Epithelial cell of proximal tubule (primary cell): ENCODE measurements around the gene TUBGCP6. TPM values are rescaled to one million over a fixed set of nuclear protein-coding genes. Genes with fewer than 3 reads are reported as not detected.

ENCODE experiments used
- DNase-seq: peaks from one replicate; pipeline ENCODE4 v3.0.0-alpha.2; 2011; ENCODE audit warnings: low read depth
- H3K4me3 ChIP-seq: 2 replicates; pipeline ENCODE4 v1.5.1; 2011; ENCODE audit warnings: low read depth, mild to moderate bottlenecking, low read length
- total RNA-seq: library from RNA; depleted of rRNA; stranded (reverse); fragments of >200 nt; gene quantifications from 2 replicates; pipeline ENCODE4 v1.2.3, GENCODE V29; 2015
- TF ChIP-seq, protein P1 (sequence below): conservative IDR thresholded peaks from 2 replicates; pipeline ENCODE4 v1.5.1; 2012; ENCODE audit warnings: low read depth, mild to moderate bottlenecking, low read length

TUBGCP6 gene
- total RNA-seq, 1 donor from 2014 or later: 26.1 TPM

DNA sequence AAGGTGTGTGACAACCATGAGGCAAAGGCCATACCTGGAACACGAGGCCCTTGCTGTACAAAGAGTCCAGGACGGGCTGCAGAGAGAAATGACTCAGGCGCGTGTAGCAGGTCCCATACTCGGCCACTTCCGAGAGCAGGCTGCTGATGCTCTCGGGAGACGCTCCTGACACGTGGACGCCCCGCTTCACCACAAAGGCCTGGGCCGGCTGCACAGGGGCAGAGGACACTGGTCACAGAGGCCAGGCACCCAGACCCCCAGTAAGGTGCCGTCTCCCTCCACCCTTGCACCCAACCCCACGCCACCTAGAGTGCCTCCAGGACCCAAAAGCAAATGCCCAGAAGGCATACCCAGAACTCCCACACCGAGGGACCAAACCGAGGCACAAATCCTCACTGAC lies 15.5 kb downstream of the TUBGCP6 start:
- TF ChIP-seq, protein P1, sequence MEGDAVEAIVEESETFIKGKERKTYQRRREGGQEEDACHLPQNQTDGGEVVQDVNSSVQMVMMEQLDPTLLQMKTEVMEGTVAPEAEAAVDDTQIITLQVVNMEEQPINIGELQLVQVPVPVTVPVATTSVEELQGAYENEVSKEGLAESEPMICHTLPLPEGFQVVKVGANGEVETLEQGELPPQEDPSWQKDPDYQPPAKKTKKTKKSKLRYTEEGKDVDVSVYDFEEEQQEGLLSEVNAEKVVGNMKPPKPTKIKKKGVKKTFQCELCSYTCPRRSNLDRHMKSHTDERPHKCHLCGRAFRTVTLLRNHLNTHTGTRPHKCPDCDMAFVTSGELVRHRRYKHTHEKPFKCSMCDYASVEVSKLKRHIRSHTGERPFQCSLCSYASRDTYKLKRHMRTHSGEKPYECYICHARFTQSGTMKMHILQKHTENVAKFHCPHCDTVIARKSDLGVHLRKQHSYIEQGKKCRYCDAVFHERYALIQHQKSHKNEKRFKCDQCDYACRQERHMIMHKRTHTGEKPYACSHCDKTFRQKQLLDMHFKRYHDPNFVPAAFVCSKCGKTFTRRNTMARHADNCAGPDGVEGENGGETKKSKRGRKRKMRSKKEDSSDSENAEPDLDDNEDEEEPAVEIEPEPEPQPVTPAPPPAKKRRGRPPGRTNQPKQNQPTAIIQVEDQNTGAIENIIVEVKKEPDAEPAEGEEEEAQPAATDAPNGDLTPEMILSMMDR: no peak

DNA sequence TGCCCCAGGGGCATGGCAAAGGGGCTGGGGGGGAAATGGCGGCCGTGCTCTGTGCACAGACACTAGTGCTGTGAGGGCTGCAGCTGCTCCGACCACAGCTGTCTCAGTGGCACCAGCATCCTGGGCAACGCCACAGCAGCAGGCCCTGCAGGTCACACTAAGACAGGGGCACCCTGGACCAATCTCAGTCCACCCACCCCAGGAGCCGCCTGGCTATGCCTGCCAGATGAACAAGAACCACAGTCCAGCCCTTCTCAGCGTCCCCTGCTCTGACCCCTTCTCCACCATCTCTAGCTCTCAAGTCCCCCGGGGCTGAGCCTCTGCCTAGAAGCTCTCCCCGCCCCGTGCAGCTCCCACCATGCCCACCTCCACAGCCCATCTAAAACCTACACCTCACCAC lies 16.5 kb downstream of the TUBGCP6 start:
- TF ChIP-seq, protein P1: no peak
- H3K4me3 ChIP-seq: no peak overlapping the region
- no peak for DNase-seq

More for the DNA sequence above, 15.5 kb downstream of the TUBGCP6 start:
- H3K4me3 ChIP-seq: no peak overlapping the region
- DNase-seq: no peak

DNA sequence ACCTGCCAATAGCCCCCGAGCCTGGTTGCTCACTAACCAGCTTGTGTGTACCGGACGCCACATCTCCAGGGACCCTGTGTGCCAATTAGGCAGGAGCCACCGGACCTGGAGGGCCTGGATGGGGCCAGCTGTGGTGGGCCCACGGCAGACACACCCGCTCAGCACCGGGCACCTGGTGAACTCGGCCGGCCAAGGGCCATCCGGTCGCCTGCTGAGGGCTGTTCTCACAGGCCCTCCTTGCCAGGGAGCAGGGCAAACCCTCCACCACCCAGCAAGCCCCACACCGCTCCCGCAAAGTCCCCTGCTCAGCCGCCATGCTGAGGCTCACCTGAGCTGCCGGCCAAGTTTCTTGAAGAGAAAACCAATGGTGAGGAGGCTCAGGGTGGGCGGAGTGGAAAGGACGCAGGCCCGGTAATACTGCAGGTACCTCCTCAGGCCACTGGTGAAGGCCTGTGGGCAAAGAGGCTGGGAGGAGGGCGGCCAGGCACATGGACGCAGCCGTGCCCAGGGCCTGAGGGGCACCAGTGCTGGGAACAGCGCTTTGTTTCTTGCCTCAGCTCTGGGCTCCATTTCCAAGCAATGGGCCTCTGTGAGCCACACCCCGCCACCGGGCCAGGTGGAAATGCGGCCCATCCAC lies 17.1 kb downstream of the TUBGCP6 start:
- no peak for DNase-seq
- no peak overlapping the region for H3K4me3 ChIP-seq
- TF ChIP-seq, protein P1: no peak

DNA sequence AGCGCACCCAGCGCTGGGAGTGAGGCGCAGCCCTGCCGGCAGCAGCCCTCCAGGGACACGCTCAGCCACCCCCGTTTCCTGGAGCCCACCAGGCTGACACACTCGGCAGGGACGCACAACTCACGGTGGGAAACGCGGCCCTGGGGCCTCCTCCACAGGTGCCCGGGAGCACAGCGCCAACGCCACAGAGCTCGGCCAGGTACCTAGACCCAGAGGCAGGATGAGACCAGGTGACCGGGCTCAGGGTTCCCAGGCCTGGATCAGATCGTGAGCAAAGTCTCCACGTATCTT lies 18.0 kb downstream of the TUBGCP6 start:
- no peak for DNase-seq
- TF ChIP-seq, protein P1: no peak
- no peak overlapping the region for H3K4me3 ChIP-seq

DNA sequence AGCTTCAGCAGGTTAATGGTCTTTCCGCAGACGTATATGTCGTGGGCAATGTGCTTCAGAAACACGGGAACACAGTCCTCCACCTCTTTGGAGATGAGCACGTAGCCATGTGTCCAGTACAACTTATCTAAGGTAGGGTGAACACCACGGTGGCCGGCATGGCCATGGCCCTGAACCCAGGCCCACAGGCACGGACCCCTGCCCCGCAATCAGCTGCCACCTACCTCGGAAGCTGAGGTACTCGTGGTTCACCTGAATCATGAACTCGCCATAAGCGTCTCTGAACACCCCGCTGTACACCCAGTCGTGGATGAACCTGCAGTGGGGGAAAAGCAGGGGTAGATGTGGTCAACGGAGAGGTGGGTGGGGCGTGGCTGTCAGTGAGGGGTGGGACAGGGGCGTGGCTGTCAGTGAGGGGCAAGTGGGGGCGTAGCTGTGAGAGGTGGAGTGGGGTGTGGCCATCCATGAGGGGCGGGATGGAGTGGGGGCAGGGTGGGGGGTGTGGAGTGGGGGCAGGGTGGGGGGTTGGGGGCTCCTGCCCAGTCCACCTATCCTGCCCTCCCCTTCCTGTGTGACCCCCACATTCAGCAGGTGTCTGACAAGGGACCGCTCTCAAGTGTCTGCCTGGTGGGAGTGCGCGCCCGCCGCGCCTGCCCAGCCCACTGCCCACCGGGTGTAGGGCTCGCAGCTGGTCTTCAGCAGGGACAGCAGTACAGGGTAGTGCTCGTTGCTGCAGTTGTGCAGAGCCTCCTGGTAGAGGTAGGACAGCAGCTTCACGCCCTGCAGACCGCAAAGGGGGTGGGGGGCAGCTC lies 18.6 kb downstream of the TUBGCP6 start:
- TF ChIP-seq, protein P1: no peak
- H3K4me3 ChIP-seq: no peak overlapping the region
- DNase-seq: no peak

DNA sequence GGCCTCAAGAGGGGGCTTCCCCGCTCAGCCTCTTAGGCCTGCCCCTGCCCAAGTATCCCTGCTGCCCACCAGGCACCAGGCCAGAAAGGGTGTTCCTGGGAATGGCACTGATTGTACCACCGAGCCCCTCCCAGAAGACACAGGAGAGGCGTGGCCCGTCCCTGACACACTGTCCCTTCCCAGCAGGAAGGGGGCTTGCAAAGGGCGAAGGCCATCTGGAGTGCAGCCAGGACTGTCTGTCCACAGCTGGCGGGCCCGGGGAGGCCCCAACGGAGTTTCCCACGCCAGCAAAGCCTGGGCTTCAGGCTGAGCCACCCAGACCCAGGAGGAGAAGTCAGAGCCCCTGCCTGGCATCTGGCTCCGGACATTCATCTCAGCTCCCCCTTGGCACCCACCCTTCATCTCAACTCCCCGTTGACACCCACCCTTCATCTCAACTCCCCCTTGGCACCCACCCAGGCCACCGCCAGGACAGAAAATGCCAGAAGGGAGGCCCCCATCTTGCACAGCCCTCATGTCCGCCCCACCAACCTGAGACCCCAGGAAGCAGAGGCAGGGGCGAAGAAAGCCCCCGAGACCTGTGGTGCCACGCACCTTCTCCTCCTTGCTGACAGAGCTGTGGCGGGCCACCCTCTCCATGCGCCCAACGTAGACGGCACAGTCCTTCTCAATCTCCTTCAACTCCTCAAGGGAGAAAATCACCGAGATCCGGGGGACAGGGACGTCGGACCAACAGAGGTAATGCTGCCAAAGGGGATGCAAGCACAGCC lies 19.4 kb downstream of the TUBGCP6 start:
- TF ChIP-seq, protein P1: no peak
- no peak overlapping the region for H3K4me3 ChIP-seq
- no peak for DNase-seq
